ENCODE results near the gene RAD23B.

RAD23B gene

DNA sequence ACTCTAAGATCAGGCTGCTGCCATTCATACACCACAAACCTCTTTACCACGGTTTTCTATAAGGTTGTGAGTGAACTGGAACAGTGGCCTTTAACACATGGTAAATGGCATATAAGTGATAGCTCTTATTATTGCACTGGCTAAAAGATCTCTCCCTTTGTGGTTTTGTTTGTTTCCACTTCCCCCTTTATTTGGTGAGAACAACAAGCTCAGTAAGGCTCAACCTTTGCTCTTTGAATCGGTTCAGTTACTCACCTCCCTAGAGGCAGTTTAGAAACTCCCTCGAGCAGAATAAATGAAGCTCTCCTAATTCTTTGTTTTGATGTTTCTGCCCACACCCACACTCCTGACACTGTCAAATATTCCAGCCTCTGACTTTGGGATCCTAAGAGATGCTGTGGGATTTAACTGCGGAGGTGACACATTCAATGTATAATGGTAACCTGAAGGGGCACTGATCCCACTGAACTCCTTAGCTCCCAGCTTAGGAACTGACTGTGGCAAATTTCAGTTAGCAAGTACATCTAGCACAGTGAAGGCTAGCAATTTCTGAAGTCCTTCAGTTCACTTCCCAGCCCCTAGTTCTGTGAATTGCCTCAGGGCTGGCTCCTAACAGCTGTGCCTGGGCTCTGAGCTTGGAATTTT is 22.5 kb upstream of the RAD23B start:
- no peaks in the 10 kb centered on the region for H3K9me3 ChIP-seq (ENCODE audit: control insufficient read depth, low read length)
- no peaks in the 10 kb centered on the region for H3K36me3 ChIP-seq (ENCODE audit: control insufficient read depth, insufficient read depth, low read length)
- H3K4me2 ChIP-seq (ENCODE audit: low read length): no peak overlapping the region
- no peaks in the 10 kb centered on the region for H3K79me2 ChIP-seq
- no peaks in the 10 kb centered on the region for H3K27me3 ChIP-seq (ENCODE audit: control insufficient read depth, insufficient read depth, low read length)
- H2AFZ ChIP-seq: no peak overlapping the region
- no peaks in the 10 kb centered on the region for H3K4me1 ChIP-seq
- TF ChIP-seq CTCF (IDR thresholded peaks at IDR 0.05): no peak
- H3K9ac ChIP-seq: no peak overlapping the region
- no peak overlapping the region for H3K4me3 ChIP-seq (ENCODE audit: low read depth, low read length)
- H3K27ac ChIP-seq: no peak overlapping the region

DNA sequence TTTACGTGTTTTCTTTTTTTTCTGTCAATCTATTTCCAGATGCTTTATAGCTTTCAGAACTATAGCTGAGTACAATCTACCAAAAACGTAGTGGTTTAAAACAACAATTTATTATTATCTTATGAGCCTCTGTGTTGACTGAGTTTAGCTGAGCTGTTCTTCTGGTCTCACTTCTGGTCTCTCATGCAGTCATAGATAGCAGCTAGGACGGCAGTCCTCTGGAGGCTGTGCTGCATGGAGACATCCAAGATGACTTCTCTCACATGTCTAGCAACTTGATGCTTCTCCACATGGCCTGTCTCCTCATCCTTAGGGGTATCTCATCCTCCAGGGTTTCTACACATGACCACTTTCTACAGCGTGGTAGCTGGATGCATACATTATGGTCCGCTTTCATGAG is 22.0 kb upstream of the RAD23B start:
- H2AFZ ChIP-seq: no peak overlapping the region
- no peak overlapping the region for H3K27ac ChIP-seq
- no peaks in the 10 kb centered on the region for H3K4me1 ChIP-seq
- H3K79me2 ChIP-seq: no peaks in the 10 kb centered on the region
- no peak overlapping the region for H3K9ac ChIP-seq
- no peak for TF ChIP-seq CTCF (IDR thresholded peaks at IDR 0.05)
- no peaks in the 10 kb centered on the region for H3K9me3 ChIP-seq (ENCODE audit: control insufficient read depth, low read length)
- no peaks in the 10 kb centered on the region for H3K36me3 ChIP-seq (ENCODE audit: control insufficient read depth, insufficient read depth, low read length)
- H3K4me3 ChIP-seq (ENCODE audit: low read depth, low read length): no peak overlapping the region
- H3K4me2 ChIP-seq (ENCODE audit: low read length): no peak overlapping the region
- no peaks in the 10 kb centered on the region for H3K27me3 ChIP-seq (ENCODE audit: control insufficient read depth, insufficient read depth, low read length)

- H2AFZ ChIP-seq: no peak overlapping the region
- H3K4me2 ChIP-seq (ENCODE audit: low read length): no peak overlapping the region
- H3K27ac ChIP-seq: no peak overlapping the region
- H3K79me2 ChIP-seq: no peaks in the 10 kb centered on the region
- H3K27me3 ChIP-seq (ENCODE audit: control insufficient read depth, insufficient read depth, low read length): no peaks in the 10 kb centered on the region
- no peak for TF ChIP-seq CTCF (IDR thresholded peaks at IDR 0.05)
- no peaks in the 10 kb centered on the region for H3K4me1 ChIP-seq
- H3K9me3 ChIP-seq (ENCODE audit: control insufficient read depth, low read length): no peaks in the 10 kb centered on the region
- no peak overlapping the region for H3K4me3 ChIP-seq (ENCODE audit: low read depth, low read length)
- H3K36me3 ChIP-seq (ENCODE audit: control insufficient read depth, insufficient read depth, low read length): no peaks in the 10 kb centered on the region
- no peak overlapping the region for H3K9ac ChIP-seq
These were observed 19.8 kb upstream of the RAD23B start for GRCh38 chr9:107263289-107263688.

DNA sequence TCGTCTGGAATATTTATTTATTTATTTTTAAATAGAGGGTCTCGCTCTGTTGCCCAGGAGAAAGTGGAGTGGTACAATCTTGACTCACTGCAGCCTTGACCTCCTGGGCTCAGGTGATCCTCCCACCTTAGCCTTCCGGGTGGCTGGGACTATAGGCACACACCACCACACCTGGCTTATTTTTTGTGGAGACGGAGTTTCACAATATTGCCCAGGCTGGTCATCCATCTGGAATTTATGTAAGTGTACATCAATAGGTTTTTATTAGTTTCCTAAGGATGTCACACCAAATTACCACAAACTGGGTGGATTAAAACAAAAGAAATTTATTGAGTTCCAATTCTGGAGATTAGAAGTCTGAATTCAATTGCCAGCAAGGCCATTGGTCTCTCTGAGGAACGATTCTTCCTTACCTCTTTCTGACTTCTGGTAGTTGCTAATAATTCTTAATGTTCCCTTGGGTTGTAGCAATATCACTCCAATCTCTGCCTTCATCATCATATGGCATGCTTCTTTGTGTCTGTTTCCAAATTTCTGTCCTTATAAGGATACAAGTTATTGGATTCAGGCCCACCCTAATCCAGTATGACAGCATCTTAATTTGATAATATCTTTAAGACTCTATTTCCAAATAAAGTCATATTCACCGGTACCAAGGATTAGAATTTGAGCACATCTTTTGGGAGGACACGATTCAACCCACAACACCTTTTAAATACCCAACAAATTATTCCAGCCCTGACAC is 16.3 kb upstream of the RAD23B start:
- Histone ChIP-seq H3K9me3 (ENCODE audit: control insufficient read depth, low read length) (no peaks in the 10 kb centered on the region), H3K4me3 (ENCODE audit: low read depth, low read length) (no peak overlapping the region), H3K4me2 (ENCODE audit: low read length) (no peak overlapping the region), H2AFZ (no peak overlapping the region), H3K4me1 (no peaks in the 10 kb centered on the region), H3K79me2 (no peaks in the 10 kb centered on the region), H3K27me3 (ENCODE audit: control insufficient read depth, insufficient read depth, low read length) (no peaks in the 10 kb centered on the region), H3K9ac (no peak overlapping the region), H3K27ac (no peak overlapping the region), H3K36me3 (ENCODE audit: control insufficient read depth, insufficient read depth, low read length) (no peaks in the 10 kb centered on the region)
- no peak for TF ChIP-seq CTCF (IDR thresholded peaks at IDR 0.05)

DNA sequence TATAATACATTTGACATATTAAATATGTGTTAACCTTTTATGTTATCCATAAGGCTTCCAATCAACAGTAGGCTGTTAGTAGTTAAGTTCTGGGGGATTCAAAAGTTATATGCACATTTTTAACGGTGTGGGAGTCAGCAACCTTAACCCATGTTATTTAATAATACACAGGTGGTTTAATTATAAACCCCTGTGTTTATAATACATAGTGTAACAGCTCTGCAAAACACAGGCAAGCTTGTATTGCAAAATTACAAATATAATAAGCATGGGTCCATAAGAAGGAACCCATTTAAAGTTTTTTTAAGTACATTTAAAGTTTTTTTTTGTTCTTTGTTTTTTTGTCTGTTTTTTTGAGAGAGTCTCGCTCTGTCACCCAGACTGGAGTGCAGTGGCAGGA is 14.5 kb upstream of the RAD23B start:
- no peak overlapping the region for H3K9ac ChIP-seq
- H3K4me3 ChIP-seq (ENCODE audit: low read depth, low read length): no peak overlapping the region
- H3K4me2 ChIP-seq (ENCODE audit: low read length): no peak overlapping the region
- H3K27ac ChIP-seq: no peak overlapping the region
- no peaks in the 10 kb centered on the region for H3K9me3 ChIP-seq (ENCODE audit: control insufficient read depth, low read length)
- H3K27me3 ChIP-seq (ENCODE audit: control insufficient read depth, insufficient read depth, low read length): no peaks in the 10 kb centered on the region
- no peak for TF ChIP-seq CTCF (IDR thresholded peaks at IDR 0.05)
- H2AFZ ChIP-seq: no peak overlapping the region
- H3K4me1 ChIP-seq: no peaks in the 10 kb centered on the region
- no peaks in the 10 kb centered on the region for H3K36me3 ChIP-seq (ENCODE audit: control insufficient read depth, insufficient read depth, low read length)
- H3K79me2 ChIP-seq: no peaks in the 10 kb centered on the region

Measured in parathyroid adenoma (tissue), 2 donors.